Left renal cortex interstitium (tissue), 4 donors: ENCODE results near the gene RAB40C. TPM values are rescaled to one million over a fixed set of nuclear protein-coding genes. Genes with fewer than 3 reads are reported as not detected.

Experiments
- DNase-seq, 4 donors: peaks; one replicate each; pipeline ENCODE4 v3.0.0-alpha.2; 2013; ENCODE audit warnings: low read depth in 4 of 4, low spot score in 2 of 4, missing footprints in 1 of 4
- polyA plus RNA-seq, 4 donors: library from polyadenylated mRNA; unstranded; fragments of 120-200 nt; gene quantifications; one replicate each; pipeline ENCODE4 v1.2.1, GENCODE V29; 2013; ENCODE audit not compliant: insufficient read length in 4 of 4

RAB40C gene
- polyA plus RNA-seq, 4 donors = 15.4 to 32.2 (median 24.8) TPM

DNA sequence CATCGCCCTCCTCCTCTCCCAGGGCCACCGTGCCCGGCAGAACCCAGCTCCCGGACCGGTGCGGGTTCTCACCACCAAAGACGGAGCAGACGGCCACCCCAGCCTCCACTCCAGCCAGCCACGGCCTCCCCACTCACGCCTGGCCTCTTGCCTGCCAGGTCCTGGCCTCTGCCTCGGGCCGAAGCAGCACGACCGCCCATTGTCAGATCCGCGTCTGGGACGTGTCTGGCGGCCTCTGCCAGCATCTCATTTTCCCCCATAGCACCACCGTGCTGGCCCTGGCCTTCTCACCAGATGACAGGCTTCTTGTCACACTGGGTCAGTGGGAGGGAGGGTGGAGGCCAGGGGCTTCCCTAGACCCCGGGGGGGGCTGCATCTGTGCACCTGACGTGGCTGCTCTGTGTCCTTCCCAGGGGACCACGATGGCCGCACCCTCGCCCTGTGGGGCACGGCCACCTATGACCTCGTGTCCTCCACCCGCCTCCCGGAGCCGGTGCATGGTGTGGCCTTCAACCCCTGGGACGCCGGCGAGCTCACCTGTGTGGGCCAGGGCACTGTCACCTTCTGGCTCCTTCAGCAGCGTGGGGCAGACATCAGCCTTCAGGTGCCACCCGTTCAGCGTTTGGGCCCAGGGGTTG is 71.4 kb downstream of the RAB40C start:
- no peak for DNase-seq

DNA sequence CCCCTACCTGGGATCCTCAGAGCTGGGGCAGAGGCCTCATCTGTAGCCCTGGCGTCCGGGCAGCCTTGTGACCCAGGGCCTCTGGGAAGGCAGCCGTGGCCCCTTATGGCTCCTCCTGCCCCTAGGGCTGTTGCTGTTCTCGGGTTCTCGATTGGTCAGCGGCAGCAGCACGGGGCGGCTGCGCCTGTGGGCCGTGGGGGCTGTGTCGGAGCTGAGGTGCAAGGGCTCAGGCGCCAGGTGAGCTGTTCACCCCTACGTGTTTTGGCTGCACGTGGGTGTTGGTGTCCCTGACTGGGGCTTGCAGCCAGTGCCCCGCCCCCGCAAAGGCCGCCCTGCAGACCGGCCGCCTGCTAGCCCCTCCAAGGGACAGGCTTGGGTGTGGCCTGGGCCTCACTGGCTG is 72.2 kb downstream of the RAB40C start:
- DNase-seq = no peak

DNA sequence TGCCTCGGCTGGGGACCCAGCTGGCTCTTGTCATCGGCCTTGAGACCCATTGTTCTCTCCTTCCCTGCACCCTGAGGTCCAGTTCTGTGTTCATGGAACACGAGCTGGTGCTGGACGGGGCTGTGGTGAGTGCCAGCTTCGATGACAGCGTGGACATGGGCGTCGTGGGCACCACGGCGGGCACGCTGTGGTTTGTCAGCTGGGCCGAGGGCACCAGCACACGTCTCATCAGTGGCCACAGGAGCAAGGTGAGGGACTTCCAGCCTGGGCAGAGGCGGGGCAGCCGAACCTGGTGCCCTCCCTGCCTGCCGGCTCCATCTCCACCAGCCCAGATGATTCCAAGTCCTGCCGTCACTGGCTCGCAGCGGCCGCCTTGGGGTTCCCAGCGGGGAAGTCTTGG is 72.7 kb downstream of the RAB40C start:
- DNase-seq = no peak

- DNase-seq = no peak
Measured at GRCh38 chr16:666572-666971, 76.7 kb downstream of the RAB40C start.

DNA sequence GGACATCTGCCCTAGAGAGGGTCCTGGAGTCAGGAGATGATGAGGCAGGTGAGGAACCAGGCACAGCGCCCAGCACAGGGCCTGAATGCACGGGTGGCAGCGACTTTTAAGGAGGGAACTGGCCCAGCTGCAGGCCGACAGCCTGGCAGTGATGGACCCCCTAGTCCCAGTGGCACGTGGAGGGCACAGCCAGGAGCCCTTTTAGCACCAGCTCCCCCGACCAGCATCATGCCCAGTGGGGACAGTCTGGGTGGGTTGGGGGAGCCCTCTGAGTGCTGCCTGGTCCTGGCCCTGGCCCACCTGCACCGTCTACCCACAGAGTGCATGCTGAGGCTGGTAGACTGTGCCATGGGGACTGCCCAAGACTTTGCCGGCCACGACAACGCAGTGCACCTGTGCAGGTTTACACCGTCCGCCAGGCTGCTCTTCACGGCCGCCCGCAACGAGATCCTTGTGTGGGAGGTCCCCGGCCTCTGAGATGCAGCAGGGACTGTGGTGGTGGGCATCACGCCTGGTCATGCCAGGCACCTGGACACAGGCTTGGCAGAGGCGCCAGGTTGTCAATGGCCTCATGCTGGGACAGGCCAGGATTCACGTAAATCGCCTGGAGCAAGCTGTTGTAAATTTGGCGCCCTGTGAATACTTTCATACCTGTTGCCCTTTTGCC is 77.4 kb downstream of the RAB40C start:
- DNase-seq = no peak

- DNase-seq = peak in 3 of 4 donors; percentile 74 to 82 (median 78)
Measured at GRCh38 chr16:667780-668518, 78.1 kb downstream of the RAB40C start, which contains the start of gene RHOT2. Gene RHOT2 (plus strand): TSS chr16:668132. CDS start chr16:668200, 68 bp downstream.

DNA sequence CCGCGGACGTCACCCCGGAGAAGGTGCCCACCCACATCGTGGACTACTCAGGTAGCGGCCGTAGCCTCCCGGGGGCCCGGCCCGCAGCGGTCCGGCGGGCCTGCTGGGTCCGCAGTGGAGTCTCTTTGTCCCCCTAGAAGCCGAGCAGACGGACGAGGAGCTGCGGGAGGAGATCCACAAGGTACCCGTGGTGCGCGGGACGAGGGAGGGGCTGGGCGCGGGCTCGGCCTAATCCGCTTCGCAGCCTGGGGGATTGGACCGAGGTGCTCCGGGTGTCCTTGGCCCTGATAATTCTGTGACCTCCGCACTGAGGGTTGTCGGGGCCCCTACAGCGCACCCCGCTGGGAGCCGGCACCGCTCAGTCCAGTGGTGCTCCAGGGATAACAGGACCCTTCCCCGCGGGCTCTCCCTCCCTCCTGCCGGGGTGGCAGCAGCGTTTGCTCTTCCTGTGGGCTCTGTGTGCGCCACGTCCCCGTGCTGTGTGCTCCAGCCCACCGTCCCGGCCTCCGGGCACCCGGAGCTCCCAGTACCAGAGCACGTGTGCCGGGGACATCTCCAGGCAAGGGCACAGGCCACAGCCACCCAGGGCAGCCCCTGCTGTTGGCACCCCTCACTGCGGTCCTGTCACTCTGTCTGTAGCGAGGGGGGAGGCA is 78.8 kb downstream of the RAB40C start:
- no peak for DNase-seq

GRCh38 chr16:669666-670065 is 79.8 kb downstream of the RAB40C start:
- DNase-seq = no peak

DNA sequence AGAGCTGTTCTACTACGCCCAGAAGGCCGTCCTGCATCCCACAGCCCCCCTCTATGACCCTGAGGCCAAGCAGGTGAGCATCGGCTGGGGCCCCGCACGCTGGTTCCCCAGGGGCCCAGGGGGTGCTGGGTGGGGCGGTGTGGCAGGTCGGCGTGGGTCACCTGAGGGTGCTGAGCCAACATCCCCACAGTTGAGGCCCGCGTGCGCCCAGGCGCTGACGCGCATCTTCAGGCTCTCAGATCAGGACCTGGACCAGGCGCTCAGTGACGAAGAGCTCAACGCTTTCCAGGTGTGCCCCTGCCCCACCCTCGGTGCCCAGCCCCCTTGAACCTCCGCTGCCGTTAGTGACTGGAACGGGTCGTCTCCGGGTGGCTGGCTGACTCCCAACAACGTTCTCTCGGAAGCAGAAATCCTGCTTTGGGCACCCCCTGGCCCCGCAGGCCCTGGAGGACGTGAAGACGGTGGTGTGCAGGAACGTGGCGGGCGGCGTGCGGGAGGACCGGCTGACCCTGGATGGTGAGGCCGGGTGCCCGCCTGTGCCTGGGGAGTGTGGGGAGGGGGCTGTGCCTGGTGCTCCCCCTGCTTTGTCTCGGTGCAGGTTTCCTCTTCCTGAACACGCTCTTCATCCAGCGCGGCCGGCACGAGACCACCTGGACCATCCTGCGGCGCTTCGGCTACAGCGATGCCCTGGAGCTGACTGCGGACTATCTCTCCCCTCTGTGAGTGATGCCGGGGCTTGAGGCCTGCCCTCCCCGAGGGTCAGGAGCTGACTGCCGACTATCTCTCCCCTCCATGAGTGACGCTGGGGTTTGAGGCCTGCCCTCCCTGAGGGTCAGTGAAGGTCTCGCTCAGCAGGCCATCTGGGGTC is 80.9 kb downstream of the RAB40C start:
- DNase-seq = no peak

GRCh38 chr16:671353-672131 is 81.7 kb downstream of the RAB40C start:
- no peak for DNase-seq

DNA sequence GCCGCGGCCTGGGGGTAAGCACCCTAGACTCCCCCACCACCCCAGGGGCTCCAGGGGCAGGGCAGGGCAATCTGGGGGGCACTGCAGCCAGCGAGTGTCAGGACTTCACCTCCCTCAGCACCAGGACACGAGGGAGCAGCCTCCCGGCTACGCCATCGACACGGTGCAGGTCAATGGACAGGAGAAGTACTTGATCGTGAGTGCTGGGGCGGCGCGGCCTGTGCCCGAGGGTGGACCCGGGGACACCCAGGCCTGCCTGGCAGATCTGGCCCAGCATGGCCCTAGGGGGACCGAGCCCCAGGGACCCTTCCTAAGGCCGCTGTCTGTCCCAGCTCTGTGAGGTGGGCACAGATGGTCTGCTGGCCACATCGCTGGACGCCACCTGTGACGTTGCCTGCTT is 82.5 kb downstream of the RAB40C start:
- DNase-seq = no peak

DNA sequence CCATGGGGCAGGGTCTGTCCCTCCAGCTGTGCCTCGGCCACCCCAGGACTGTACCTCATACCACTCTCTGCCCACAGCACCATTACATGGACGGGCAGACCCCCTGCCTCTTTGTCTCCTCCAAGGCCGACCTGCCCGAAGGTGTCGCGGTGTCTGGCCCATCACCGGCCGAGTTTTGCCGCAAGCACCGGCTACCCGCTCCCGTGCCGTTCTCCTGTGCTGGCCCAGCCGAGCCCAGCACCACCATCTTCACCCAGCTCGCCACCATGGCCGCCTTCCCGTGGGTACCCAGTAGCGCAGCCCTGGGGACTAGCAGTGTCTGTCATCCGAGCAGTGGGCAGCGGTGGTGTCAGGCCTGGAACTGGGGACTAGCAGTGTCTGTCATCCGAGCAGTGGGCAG is 83.0 kb downstream of the RAB40C start:
- no peak for DNase-seq

- DNase-seq = no peak
Measured at GRCh38 chr16:673399-673991, 83.6 kb downstream of the RAB40C start.

GRCh38 chr16:674214-674881 is 84.5 kb downstream of the RAB40C start:
- DNase-seq = no peak

DNA sequence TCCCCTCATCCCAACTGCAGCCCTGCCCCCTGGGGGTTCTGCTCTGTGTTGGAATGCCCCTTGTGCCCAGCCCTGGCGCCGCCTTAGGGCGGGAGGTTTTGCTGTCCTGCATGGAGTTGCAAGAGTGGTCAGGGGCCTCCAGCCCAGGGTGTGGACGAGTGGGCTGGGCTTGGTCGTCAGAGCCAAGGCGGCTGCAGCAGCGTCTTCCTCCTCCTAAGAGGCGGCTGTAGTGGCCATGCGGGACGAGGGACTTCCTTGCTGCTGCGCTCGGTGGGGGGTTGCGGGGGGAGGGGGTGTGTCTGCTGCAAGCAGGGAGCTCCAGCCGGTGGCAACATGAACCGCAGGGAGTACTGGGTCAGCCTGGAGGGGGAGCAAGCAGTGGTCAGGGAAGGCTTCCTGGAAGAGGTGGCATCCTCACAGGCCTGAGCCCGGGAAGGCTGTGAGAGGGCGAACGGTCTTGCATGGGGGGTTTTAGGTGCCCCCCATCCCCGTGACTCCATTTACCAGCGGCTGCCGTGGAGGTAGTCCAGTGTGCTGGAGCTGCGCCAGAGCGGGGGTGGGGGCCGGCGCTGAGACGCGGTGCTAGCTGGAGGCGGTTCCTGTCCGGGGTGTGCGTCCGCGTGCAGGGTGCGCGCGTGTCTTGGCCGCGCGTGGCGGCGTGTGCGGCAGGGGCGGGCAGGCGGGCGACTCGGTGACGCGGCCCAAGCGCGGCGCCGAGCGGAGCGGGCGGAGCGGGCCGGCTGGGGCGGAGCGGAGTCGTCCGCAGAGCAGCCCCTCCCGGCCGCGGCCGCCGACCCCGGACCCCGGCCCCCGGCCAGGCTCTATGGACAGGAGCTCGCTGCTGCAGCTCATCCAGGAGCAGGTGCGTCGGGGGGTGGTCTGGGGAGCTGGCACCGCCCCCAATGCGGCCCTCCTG is 85.4 kb downstream of the RAB40C start, which contains the start of gene RHBDL1:
Gene RHBDL1, plus strand, starts transcription at position 704 of the 916 bp plus-strand sequence. Its CDS starts 120 bp downstream, at position 824.
- no peak for DNase-seq

DNA sequence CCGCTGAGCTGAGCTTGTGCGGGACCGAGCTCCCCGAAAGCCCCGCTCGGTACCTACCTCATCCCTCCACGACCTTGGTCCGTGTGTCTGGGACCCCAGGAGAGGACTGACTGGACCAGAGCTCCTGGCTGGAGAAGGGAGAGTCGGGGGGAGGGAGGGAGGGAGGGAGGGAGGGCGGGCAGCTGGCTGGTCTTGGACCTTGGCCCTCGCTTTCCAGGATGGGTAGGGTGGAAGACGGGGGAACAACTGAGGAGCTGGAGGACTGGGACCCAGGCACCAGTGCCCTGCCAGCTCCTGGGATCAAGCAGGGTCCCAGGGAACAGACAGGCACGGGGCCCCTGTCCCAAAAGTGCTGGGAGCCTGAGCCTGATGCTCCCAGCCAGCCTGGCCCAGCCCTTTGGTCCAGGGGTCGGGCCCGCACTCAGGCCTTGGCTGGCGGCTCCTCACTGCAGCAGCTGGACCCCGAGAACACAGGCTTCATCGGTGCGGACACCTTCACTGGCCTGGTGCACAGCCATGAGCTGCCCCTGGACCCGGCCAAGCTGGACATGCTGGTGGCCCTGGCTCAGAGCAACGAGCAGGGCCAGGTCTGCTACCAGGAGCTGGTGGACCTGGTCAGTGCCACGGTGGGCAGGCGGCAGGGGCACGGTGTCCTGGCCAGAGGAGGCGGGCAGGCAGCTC is 86.2 kb downstream of the RAB40C start:
- no peak for DNase-seq

GRCh38 chr16:676565-676902 is 86.7 kb downstream of the RAB40C start:
- DNase-seq = no peak
